ENCODE data around the gene NT5DC3. TPM values are rescaled to one million over a fixed set of nuclear protein-coding genes. Genes with fewer than 3 reads are reported as not detected.

The NT5DC3 gene
- total RNA-seq, 1 experiment from 2014 or later: 12.5 TPM

- no peaks in the 10 kb centered on the region for H3K36me3 Mint-ChIP-seq
- ChIA-PET CTCF (no interaction called here), POLR2A (no interaction called here)
- H3K4me1 Mint-ChIP-seq: peaks cover 5% of the 10 kb centered on the region
- TF ChIP-seq TP53 (CRISPR knock-in tag; IDR thresholded peaks at IDR 0.05): no peak
- no peak for TF ChIP-seq ZNF671 (CRISPR knock-in tag; IDR thresholded peaks at IDR 0.05)
- no peak for TF ChIP-seq CBFB (CRISPR knock-in tag; IDR thresholded peaks at IDR 0.05; ENCODE audit: low read depth)
- TF ChIP-seq AFF4 (CRISPR knock-in tag; IDR thresholded peaks at IDR 0.05; ENCODE audit: borderline replicate concordance): no peak
- ATAC-seq (peak; percentile 39), DNase-seq (ENCODE audit: low spot score) (no peak)
- no peaks in the 10 kb centered on the region for H3K9me3 Mint-ChIP-seq
- no peak overlapping the region for H3K27ac Mint-ChIP-seq
- peaks cover 1% of the 10 kb centered on the region; the same call in 1 of the 2 replicates for H3K27me3 Mint-ChIP-seq (ENCODE audit: low read depth)
- no peak overlapping the region for H3K4me3 Mint-ChIP-seq
Measured at GRCh38 chr12:103848917-103849491, 8.0 kb upstream of the NT5DC3 start.

GRCh38 chr12:103848143-103848542 lies 7.1 kb upstream of the NT5DC3 start:
- TF ChIP-seq GRHL2 (CRISPR knock-in tag; IDR thresholded peaks at IDR 0.05; ENCODE audit: insufficient replicate concordance, severe bottlenecking) (no peak), PREB (CRISPR knock-in tag; IDR thresholded peaks at IDR 0.05; ENCODE audit: borderline replicate concordance) (no peak), JUN (CRISPR knock-in tag; IDR thresholded peaks at IDR 0.05) (no peak), HMGXB4 (CRISPR knock-in tag; IDR thresholded peaks at IDR 0.05) (no peak), TEAD4 (CRISPR knock-in tag; IDR thresholded peaks at IDR 0.05) (no peak), NFYB (CRISPR knock-in tag; conservative IDR thresholded peaks at IDR 0.05; ENCODE audit: low read depth) (no peak), ZNF532 (CRISPR knock-in tag; IDR thresholded peaks at IDR 0.05; ENCODE audit: borderline replicate concordance) (no peak), E2F4 (CRISPR knock-in tag; IDR thresholded peaks at IDR 0.05; ENCODE audit: borderline replicate concordance, low read depth) (no peak)
- ChIA-PET CTCF (no interaction called here), POLR2A (no interaction called here)
- no peak for DNase-seq (ENCODE audit: low spot score)
- H3K4me1 Mint-ChIP-seq: peaks cover 5% of the 10 kb centered on the region
- no peaks in the 10 kb centered on the region for H3K36me3 Mint-ChIP-seq
- no peaks in the 10 kb centered on the region for H3K9me3 Mint-ChIP-seq
- no peak for ATAC-seq
- no peak overlapping the region for H3K27ac Mint-ChIP-seq
- peaks cover 3% of the 10 kb centered on the region; the same call in 1 of the 2 replicates for H3K27me3 Mint-ChIP-seq (ENCODE audit: low read depth)
- no peak overlapping the region for H3K4me3 Mint-ChIP-seq

Measured in WTC11 (cell line).